ENCODE results near the gene CAPN5.

GRCh38 chr11:77108436-77108835, 41.7 kb downstream of the CAPN5 start:
- TF ChIP-seq MAFG (CRISPR knock-in tag; IDR thresholded peaks at IDR 0.05) (no peak), FIP1L1 (IDR thresholded peaks at IDR 0.05; ENCODE audit: borderline replicate concordance, insufficient read depth, low read depth, low read length) (no peak), BRCA1 (CRISPR knock-in tag; IDR thresholded peaks at IDR 0.05) (no peak), TARDBP (CRISPR knock-in tag; IDR thresholded peaks at IDR 0.05) (no peak)

Measured in HepG2 (cell line).